ENCODE measurements around the gene MAP4K5.

DNA sequence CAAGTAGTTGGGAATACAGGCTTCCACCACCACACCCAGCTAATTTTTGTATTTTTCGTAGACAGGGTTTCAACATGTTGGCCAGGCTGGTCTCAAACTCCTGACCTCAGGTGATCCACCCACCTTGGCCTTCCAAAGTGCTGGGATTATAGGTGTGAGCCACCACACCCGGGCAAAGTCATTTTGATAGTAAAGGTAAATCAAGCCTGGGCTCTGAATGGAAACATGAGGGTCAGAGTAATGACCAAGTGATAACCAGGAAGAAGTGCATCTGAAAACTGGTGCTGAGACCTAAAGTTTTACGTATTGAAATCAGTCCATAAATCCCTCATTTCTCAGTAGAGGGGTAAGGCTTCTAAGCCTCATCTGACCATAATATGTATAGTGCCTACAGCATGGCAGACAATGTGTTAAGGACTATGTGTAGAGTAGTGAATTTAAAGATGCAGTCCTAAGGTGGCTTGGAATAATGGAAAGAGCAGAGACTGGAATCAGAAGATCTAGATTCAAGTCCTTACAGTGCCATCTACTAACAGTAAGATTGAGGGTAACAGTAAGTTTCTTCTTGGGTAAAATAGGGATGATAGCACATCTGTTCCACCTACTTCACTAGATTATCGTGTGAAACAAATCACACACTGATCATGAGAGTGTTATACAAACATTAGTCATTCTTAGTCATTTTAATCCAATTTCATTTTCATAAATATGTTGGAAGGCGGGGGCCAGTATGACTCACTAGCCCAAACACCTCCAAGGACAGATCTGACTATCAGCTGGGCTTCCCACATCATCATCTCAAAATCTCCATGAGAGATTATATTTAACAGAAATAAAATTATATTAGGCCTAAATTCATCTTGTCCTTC lies 11.2 kb downstream of the MAP4K5 start:
- TF ChIP-seq, protein P1, sequence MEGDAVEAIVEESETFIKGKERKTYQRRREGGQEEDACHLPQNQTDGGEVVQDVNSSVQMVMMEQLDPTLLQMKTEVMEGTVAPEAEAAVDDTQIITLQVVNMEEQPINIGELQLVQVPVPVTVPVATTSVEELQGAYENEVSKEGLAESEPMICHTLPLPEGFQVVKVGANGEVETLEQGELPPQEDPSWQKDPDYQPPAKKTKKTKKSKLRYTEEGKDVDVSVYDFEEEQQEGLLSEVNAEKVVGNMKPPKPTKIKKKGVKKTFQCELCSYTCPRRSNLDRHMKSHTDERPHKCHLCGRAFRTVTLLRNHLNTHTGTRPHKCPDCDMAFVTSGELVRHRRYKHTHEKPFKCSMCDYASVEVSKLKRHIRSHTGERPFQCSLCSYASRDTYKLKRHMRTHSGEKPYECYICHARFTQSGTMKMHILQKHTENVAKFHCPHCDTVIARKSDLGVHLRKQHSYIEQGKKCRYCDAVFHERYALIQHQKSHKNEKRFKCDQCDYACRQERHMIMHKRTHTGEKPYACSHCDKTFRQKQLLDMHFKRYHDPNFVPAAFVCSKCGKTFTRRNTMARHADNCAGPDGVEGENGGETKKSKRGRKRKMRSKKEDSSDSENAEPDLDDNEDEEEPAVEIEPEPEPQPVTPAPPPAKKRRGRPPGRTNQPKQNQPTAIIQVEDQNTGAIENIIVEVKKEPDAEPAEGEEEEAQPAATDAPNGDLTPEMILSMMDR (IDR thresholded peaks at IDR 0.05; ENCODE audit: insufficient read depth, low read depth, low read length) = no peak
- TF ChIP-seq EZH2 (IDR thresholded peaks at IDR 0.05; ENCODE audit: insufficient read depth, low read length) = no peak

Data from astrocyte (in vitro differentiated cells and primary cell).